H9 (cell line): Measurements from ENCODE around the gene DUSP18. TPM values are rescaled to one million over a fixed set of nuclear protein-coding genes. Genes with fewer than 3 reads are reported as not detected.

Source experiments
- DNase-seq: peaks from one replicate; pipeline ENCODE4 v3.0.0-alpha.2; 2017
- H2AFZ ChIP-seq: one replicate; pipeline ENCODE4 v1.6.1; 2013; ENCODE audit warnings: mild to moderate bottlenecking, low read length, control low read depth, moderate library complexity
- H2AK5ac ChIP-seq: 2 replicates; pipeline ENCODE4 v1.6.1; 2013; ENCODE audit warnings: low read length, control low read depth, mixed read lengths; ENCODE audit not compliant: insufficient read length
- H2BK120ac ChIP-seq: one replicate; pipeline ENCODE4 v1.6.1; 2013; ENCODE audit warnings: low read depth, mild to moderate bottlenecking, low read length, control low read depth, inconsistent platforms; ENCODE audit not compliant: poor library complexity, severe bottlenecking
- H2BK12ac ChIP-seq: 2 replicates; pipeline ENCODE4 v1.6.1; 2013; ENCODE audit warnings: low read length, control low read depth, mixed read lengths, low read depth; ENCODE audit not compliant: insufficient read length
- H2BK15ac ChIP-seq: 2 replicates; pipeline ENCODE4 v1.6.1; 2013; ENCODE audit warnings: low read depth, low read length, control low read depth
- H2BK20ac ChIP-seq: one replicate; pipeline ENCODE4 v1.6.1; 2013; ENCODE audit warnings: low read depth, mild to moderate bottlenecking, low read length, control low read depth, inconsistent platforms; ENCODE audit not compliant: poor library complexity, severe bottlenecking
- H2BK5ac ChIP-seq: 2 replicates; pipeline ENCODE4 v1.6.1; 2013; ENCODE audit warnings: low read length, control low read depth, mixed read lengths; ENCODE audit not compliant: insufficient read length
- H3K14ac ChIP-seq: 2 replicates; pipeline ENCODE4 v1.6.1; 2013; ENCODE audit warnings: low read length, control low read depth; ENCODE audit not compliant: insufficient read depth
- H3K18ac ChIP-seq: 2 replicates; pipeline ENCODE4 v1.6.1; 2013; ENCODE audit warnings: low read depth, mild to moderate bottlenecking, mixed read lengths, low read length, control low read depth; ENCODE audit not compliant: insufficient read length
- H3K23ac ChIP-seq: 2 replicates; pipeline ENCODE4 v1.6.1; 2013; ENCODE audit warnings: low read length, control low read depth, mixed read lengths, low read depth; ENCODE audit not compliant: insufficient read length
- H3K23me2 ChIP-seq: 2 replicates; pipeline ENCODE4 v1.6.1; 2013; ENCODE audit warnings: low read depth, mild to moderate bottlenecking, mixed read lengths, low read length, control low read depth; ENCODE audit not compliant: insufficient read length, poor library complexity, severe bottlenecking
- H3K27ac ChIP-seq: 2 replicates; pipeline ENCODE4 v1.5.1; 2013; ENCODE audit warnings: low read length, control low read depth, mixed read lengths, low read depth; ENCODE audit not compliant: insufficient read length
- H3K27me3 ChIP-seq: 2 replicates; pipeline ENCODE4 v1.6.1; 2013; ENCODE audit warnings: low read length, control low read depth, inconsistent platforms; ENCODE audit not compliant: insufficient read depth
- H3K4ac ChIP-seq: 2 replicates; pipeline ENCODE4 v1.6.1; 2013; ENCODE audit warnings: low read depth, mild to moderate bottlenecking, control low read depth, inconsistent platforms, low read length, moderate library complexity
- H3K4me1 ChIP-seq: 2 replicates; pipeline ENCODE4 v1.6.1; 2013; ENCODE audit warnings: low read length, control low read depth, inconsistent platforms; ENCODE audit not compliant: insufficient read depth
- H3K4me2 ChIP-seq: 2 replicates; pipeline ENCODE4 v1.6.1; 2013; ENCODE audit warnings: low read length, control low read depth, mixed read lengths; ENCODE audit not compliant: insufficient read length, insufficient read depth
- H3K56ac ChIP-seq: 2 replicates; pipeline ENCODE4 v1.6.1; 2013; ENCODE audit warnings: low read depth, mild to moderate bottlenecking, mixed read lengths, low read length, control low read depth; ENCODE audit not compliant: insufficient read length
- H3K79me1 ChIP-seq: 2 replicates; pipeline ENCODE4 v1.6.1; 2013; ENCODE audit warnings: low read depth, mild to moderate bottlenecking, moderate library complexity, low read length, control low read depth, inconsistent platforms; ENCODE audit not compliant: insufficient read depth, poor library complexity, severe bottlenecking
- H3K79me2 ChIP-seq: 2 replicates; pipeline ENCODE4 v1.6.1; 2013; ENCODE audit warnings: low read length, control low read depth, inconsistent platforms; ENCODE audit not compliant: insufficient read depth
- H3K9ac ChIP-seq: 2 replicates; pipeline ENCODE4 v1.6.1; 2013; ENCODE audit warnings: low read length, control low read depth, mixed read lengths; ENCODE audit not compliant: insufficient read length; ENCODE audit errors: extremely low read depth
- H3K9me3 ChIP-seq: one replicate; pipeline ENCODE4 v1.6.1; 2013; ENCODE audit warnings: low read depth, low read length, inconsistent platforms; ENCODE audit not compliant: control insufficient read depth
- H3T11ph ChIP-seq: one replicate; pipeline ENCODE4 v1.6.1; 2013; ENCODE audit warnings: mild to moderate bottlenecking, low read length, control low read depth, inconsistent platforms
- H4K20me1 ChIP-seq: one replicate; pipeline ENCODE4 v1.6.1; 2013; ENCODE audit not compliant: control insufficient read depth, insufficient read length, insufficient read depth
- H4K5ac ChIP-seq: 2 replicates; pipeline ENCODE4 v1.6.1; 2013; ENCODE audit warnings: low read depth, mild to moderate bottlenecking, mixed read lengths, low read length, control low read depth; ENCODE audit not compliant: insufficient read length
- H4K8ac ChIP-seq: replicated peaks from 2 replicates; pipeline ENCODE4 v1.6.1; 2013; ENCODE audit warnings: low read length, control low read depth, mixed read lengths, low read depth; ENCODE audit not compliant: insufficient read length
- H4K91ac ChIP-seq: 2 replicates; pipeline ENCODE4 v1.6.1; 2013; ENCODE audit warnings: low read depth, mild to moderate bottlenecking, moderate library complexity, mixed read lengths, low read length, control low read depth; ENCODE audit not compliant: insufficient read length
- H3K27ac Mint-ChIP-seq, 3 experiments: 2 replicates in 2 of 3; 3 replicates in 1 of 3; pipeline ENCODE4 v1.8.0; 2020 to 2021; ENCODE audit warnings: mixed read lengths in 3 of 3, mild to moderate bottlenecking in 1 of 3, moderate library complexity in 1 of 3
- H3K27me3 Mint-ChIP-seq: 2 replicates; pipeline ENCODE4 v1.8.0; 2021; ENCODE audit warnings: low read depth, mild to moderate bottlenecking, moderate library complexity, mixed read lengths
- H3K36me3 Mint-ChIP-seq, 3 experiments: 2 replicates in 2 of 3; 3 replicates in 1 of 3; pipeline ENCODE4 v1.8.0; 2020 to 2021; ENCODE audit warnings: low read depth in 3 of 3, mixed read lengths in 3 of 3; ENCODE audit not compliant: insufficient read depth in 1 of 3
- H3K4me1 Mint-ChIP-seq, 2 experiments: 2 replicates each; pipeline ENCODE4 v1.8.0; 2020; ENCODE audit warnings: mixed read lengths in 2 of 2
- H3K4me3 Mint-ChIP-seq, 2 experiments: 2 replicates in 1 of 2; 3 replicates in 1 of 2; pipeline ENCODE4 v1.8.0; 2020 to 2021; ENCODE audit warnings: mild to moderate bottlenecking in 2 of 2, mixed read lengths in 2 of 2, moderate library complexity in 1 of 2
- H3K9me3 Mint-ChIP-seq, 2 experiments: 2 replicates in 1 of 2; 3 replicates in 1 of 2; pipeline ENCODE4 v1.8.0; 2020; ENCODE audit warnings: mild to moderate bottlenecking in 2 of 2, mixed read lengths in 2 of 2, moderate library complexity in 1 of 2
- WGBS: extraction: QIAGEN DNeasy Blood & Tissue Kit; methylation state at CpG from one replicate; pipeline ENCODE4 v1.1.7; 2013; ENCODE audit warnings: missing lambda C conversion rate, low lambda C conversion rate, mixed read lengths; ENCODE audit not compliant: insufficient read length; ENCODE audit errors: extremely low coverage; 5-methylcytosine and 5-hydroxymethylcytosine counted together
- total RNA-seq: library from RNA; stranded (reverse); gene quantifications from 2 replicates; pipeline ENCODE4 v1.2.1, GENCODE V29; 2021
- TF ChIP-seq, protein P1 (sequence below): fragments of 200-600 bp; sonication (generic); conservative IDR thresholded peaks from 3 replicates; pipeline ENCODE4 v1.8.0; 2021; ENCODE audit warnings: antibody characterized with exemption, mild to moderate bottlenecking

The DUSP18 gene
- total RNA-seq, 1 experiment from 2014 or later, result 2.6 TPM

DNA sequence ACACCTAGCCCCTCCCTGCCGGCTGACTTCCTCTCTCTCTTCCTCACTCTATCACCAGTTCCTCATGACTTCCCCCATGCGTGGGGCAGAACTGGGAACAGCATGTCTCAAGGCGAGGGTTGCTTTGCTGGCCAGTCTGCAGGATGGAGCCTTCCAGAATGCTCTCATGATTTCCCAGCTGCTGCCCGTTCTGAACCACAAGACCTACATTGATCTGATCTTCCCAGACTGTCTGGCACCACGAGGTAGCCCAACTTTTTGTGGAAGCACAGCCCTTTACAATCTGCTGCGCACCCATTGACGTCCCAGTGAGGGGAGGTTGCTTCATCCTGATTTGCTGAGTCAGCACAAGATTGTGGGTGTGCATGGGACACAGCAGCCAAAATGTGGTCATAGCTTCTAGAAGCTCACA, 52.1 kb downstream of the DUSP18 start:
- Histone ChIP-seq H2BK15ac (no peak overlapping the region), H3K14ac (no peak overlapping the region), H3K9me3 (no peaks in the 10 kb centered on the region), H4K91ac (no peak overlapping the region), H3K23me2 (no peaks in the 10 kb centered on the region), H3K79me2 (no peaks in the 10 kb centered on the region), H3K4me2 (no peak overlapping the region), H3K9ac (no peak overlapping the region), H3K56ac (no peak overlapping the region), H3K4me1 (no peaks in the 10 kb centered on the region), H2BK12ac (no peak overlapping the region), H3K27me3 (no peaks in the 10 kb centered on the region), H4K5ac (no peak overlapping the region), H2BK120ac (no peak overlapping the region), H3K4ac (no peak overlapping the region), H3K23ac (no peak overlapping the region), H2AFZ (no peak overlapping the region), H3K18ac (no peak overlapping the region), H2BK20ac (no peak overlapping the region), H2BK5ac (no peak overlapping the region), H3T11ph (no peak overlapping the region), H4K20me1 (no peaks in the 10 kb centered on the region), H4K8ac (no peak overlapping the region), H2AK5ac (no peak overlapping the region), H3K27ac (no peak overlapping the region), H3K79me1 (no peaks in the 10 kb centered on the region)
- no peaks in the 10 kb centered on the region for H3K27me3 Mint-ChIP-seq
- no peaks in the 10 kb centered on the region for H3K9me3 Mint-ChIP-seq
- no peaks in the 10 kb centered on the region for H3K4me1 Mint-ChIP-seq
- H3K36me3 Mint-ChIP-seq, result peaks cover 43 to 82% (median 77%) of the 10 kb centered on the region in 3 experiments
- H3K27ac Mint-ChIP-seq, result no peak overlapping the region
- DNase-seq, result no peak
- TF ChIP-seq, protein P1, sequence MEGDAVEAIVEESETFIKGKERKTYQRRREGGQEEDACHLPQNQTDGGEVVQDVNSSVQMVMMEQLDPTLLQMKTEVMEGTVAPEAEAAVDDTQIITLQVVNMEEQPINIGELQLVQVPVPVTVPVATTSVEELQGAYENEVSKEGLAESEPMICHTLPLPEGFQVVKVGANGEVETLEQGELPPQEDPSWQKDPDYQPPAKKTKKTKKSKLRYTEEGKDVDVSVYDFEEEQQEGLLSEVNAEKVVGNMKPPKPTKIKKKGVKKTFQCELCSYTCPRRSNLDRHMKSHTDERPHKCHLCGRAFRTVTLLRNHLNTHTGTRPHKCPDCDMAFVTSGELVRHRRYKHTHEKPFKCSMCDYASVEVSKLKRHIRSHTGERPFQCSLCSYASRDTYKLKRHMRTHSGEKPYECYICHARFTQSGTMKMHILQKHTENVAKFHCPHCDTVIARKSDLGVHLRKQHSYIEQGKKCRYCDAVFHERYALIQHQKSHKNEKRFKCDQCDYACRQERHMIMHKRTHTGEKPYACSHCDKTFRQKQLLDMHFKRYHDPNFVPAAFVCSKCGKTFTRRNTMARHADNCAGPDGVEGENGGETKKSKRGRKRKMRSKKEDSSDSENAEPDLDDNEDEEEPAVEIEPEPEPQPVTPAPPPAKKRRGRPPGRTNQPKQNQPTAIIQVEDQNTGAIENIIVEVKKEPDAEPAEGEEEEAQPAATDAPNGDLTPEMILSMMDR, result no peak
- no CpG with 5 or more reads among the region's 7 CpGs for WGBS
- H3K4me3 Mint-ChIP-seq, result no peak overlapping the region
